Measurements from ENCODE around the gene EFNA2. TPM values are rescaled to one million over a fixed set of nuclear protein-coding genes. Genes with fewer than 3 reads are reported as not detected.

Gene EFNA2
- polyA plus RNA-seq, 3 donors: not detected

GRCh38 chr19:1315470-1316166 is 29.9 kb downstream of the EFNA2 start:
- H3K79me2 ChIP-seq (ENCODE audit: insufficient read depth, low read length): no peaks in the 10 kb centered on the region
- peaks cover 0 to 5% of the 10 kb centered on the region in 2 donors for H3K4me1 ChIP-seq (ENCODE audit: control insufficient read depth in 1 of 2, insufficient read depth in 2 of 2, low read length in 2 of 2)
- intact Hi-C loops (cut with micrococcal nuclease): no loop called here
- peaks cover 31 to 65% (median 63%) of the 10 kb centered on the region in 3 donors for H3K27me3 Mint-ChIP-seq (ENCODE audit: low read depth in 3 of 3)
- peak; percentile 32 for TF ChIP-seq CTCF (IDR thresholded peaks at IDR 0.05)
- H3K9ac ChIP-seq (ENCODE audit: insufficient read depth, low read length, poor library complexity, severe bottlenecking): no peak overlapping the region
- peaks cover 0 to 29% of the 10 kb centered on the region in 2 donors for H3K27me3 ChIP-seq (ENCODE audit: control insufficient read depth in 2 of 2, insufficient read depth in 2 of 2, low read length in 2 of 2)
- H3K4me2 ChIP-seq (replicated peaks; ENCODE audit: extremely low read depth, low read length, poor library complexity, severe bottlenecking): peak overlapping the region; percentile 31
- no peaks in the 10 kb centered on the region for H3K9me3 ChIP-seq (replicated peaks in 1 of 2; ENCODE audit: control insufficient read depth in 1 of 2, insufficient read depth in 1 of 2, low read length in 2 of 2)
- H3K4me3 ChIP-seq (replicated peaks in 1 of 3; ENCODE audit: low read depth in 2 of 3, low read length in 3 of 3): no peak overlapping the region
- H3K36me3 Mint-ChIP-seq: no peaks in the 10 kb centered on the region
- H3K36me3 ChIP-seq (replicated peaks in 1 of 2; ENCODE audit: control insufficient read depth in 1 of 2, insufficient read depth in 2 of 2, low read length in 2 of 2): no peaks in the 10 kb centered on the region
- H4K20me1 ChIP-seq (ENCODE audit: insufficient read depth, low read length): no peaks in the 10 kb centered on the region
- peak overlapping the region in 1 of 2 donors; percentile 60 for H3K4me3 Mint-ChIP-seq
- no peak overlapping the region for H3K27ac Mint-ChIP-seq
- no peak overlapping the region for H3K27ac ChIP-seq (ENCODE audit: low read depth in 1 of 2, low read length in 2 of 2)
- H3K9me3 Mint-ChIP-seq: peaks cover 0 to 7% (median 0%) of the 10 kb centered on the region in 7 donors
- no peak for DNase-seq
- WGBS (ENCODE audit: insufficient coverage): 5% methylated on average over 58 of the region's 58 CpGs
- H2AFZ ChIP-seq (ENCODE audit: insufficient read depth, low read depth, low read length, poor library complexity, severe bottlenecking): no peak overlapping the region
- H3K4me1 Mint-ChIP-seq: no peaks in the 10 kb centered on the region

- no peak for DNase-seq
- Histone ChIP-seq H3K4me1 (ENCODE audit: control insufficient read depth in 1 of 2, insufficient read depth in 2 of 2, low read length in 2 of 2) (peaks cover 0 to 5% of the 10 kb centered on the region in 2 donors), H3K27me3 (ENCODE audit: control insufficient read depth in 2 of 2, insufficient read depth in 2 of 2, low read length in 2 of 2) (peaks cover 0 to 29% of the 10 kb centered on the region in 2 donors), H4K20me1 (ENCODE audit: insufficient read depth, low read length) (no peaks in the 10 kb centered on the region), H3K4me3 (replicated peaks in 1 of 3; ENCODE audit: low read depth in 2 of 3, low read length in 3 of 3) (no peak overlapping the region), H2AFZ (ENCODE audit: insufficient read depth, low read depth, low read length, poor library complexity, severe bottlenecking) (no peak overlapping the region), H3K9ac (ENCODE audit: insufficient read depth, low read length, poor library complexity, severe bottlenecking) (no peak overlapping the region), H3K79me2 (ENCODE audit: insufficient read depth, low read length) (no peaks in the 10 kb centered on the region), H3K36me3 (replicated peaks in 1 of 2; ENCODE audit: control insufficient read depth in 1 of 2, insufficient read depth in 2 of 2, low read length in 2 of 2) (no peaks in the 10 kb centered on the region), H3K9me3 (replicated peaks in 1 of 2; ENCODE audit: control insufficient read depth in 1 of 2, insufficient read depth in 1 of 2, low read length in 2 of 2) (no peaks in the 10 kb centered on the region), H3K27ac (ENCODE audit: low read depth in 1 of 2, low read length in 2 of 2) (no peak overlapping the region), H3K4me2 (replicated peaks; ENCODE audit: extremely low read depth, low read length, poor library complexity, severe bottlenecking) (no peak overlapping the region)
- Mint-ChIP-seq H3K9me3 (peaks cover 0 to 7% (median 0%) of the 10 kb centered on the region in 7 donors), H3K36me3 (no peaks in the 10 kb centered on the region), H3K4me3 (peak overlapping the region in 1 of 2 donors; percentile 70), H3K27ac (no peak overlapping the region), H3K4me1 (no peaks in the 10 kb centered on the region), H3K27me3 (ENCODE audit: low read depth in 3 of 3) (peaks cover 31 to 68% (median 68%) of the 10 kb centered on the region in 3 donors)
- no peak for TF ChIP-seq CTCF (IDR thresholded peaks at IDR 0.05)
- 84% methylated on average over 13 of the region's 13 CpGs for WGBS (ENCODE audit: insufficient coverage)
- intact Hi-C loops (cut with micrococcal nuclease): no loop called here
Measured at GRCh38 chr19:1316466-1316865, 30.8 kb downstream of the EFNA2 start.

Data from CD14-positive monocyte (primary cell).